Epithelial cell of esophagus (primary cell): ENCODE results near the gene ZMYND19.

Experiments used
- DNase-seq: peaks from one replicate; pipeline ENCODE4 v3.0.0; 2010; ENCODE audit warnings: low read depth
- H3K4me3 ChIP-seq: 2 replicates; pipeline ENCODE4 v1.5.1; 2011; ENCODE audit warnings: mild to moderate bottlenecking, low read length, control low read depth
- TF ChIP-seq, protein P1 (sequence below): IDR thresholded peaks from 2 replicates; pipeline ENCODE4 v1.5.1; 2011; ENCODE audit warnings: low read depth, mild to moderate bottlenecking, low read length, control low read depth, inconsistent platforms; ENCODE audit not compliant: insufficient read depth; ENCODE audit errors: missing control alignments

ZMYND19 gene

DNA sequence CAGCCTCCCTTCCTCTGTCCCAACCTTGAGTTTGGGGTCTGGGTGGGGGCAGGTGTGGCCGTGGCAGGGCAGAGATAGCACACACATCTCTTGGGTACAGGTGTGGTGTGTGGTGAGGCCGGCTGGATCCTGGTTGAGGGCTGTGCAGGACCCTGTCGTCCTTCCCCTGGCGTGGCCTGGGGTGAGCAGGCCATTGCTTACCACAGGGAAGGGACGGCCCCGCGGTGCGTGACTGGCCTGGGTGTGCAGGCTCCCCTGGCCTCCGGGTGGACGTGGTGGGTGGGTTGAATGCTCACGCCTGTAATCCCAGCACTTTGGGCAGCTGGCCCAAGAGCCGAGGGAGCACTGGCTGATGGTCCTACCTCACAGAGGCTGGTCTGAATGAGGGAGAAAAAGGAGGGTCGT, 16.4 kb upstream of the ZMYND19 start:
- no peak for DNase-seq
- TF ChIP-seq, protein P1, sequence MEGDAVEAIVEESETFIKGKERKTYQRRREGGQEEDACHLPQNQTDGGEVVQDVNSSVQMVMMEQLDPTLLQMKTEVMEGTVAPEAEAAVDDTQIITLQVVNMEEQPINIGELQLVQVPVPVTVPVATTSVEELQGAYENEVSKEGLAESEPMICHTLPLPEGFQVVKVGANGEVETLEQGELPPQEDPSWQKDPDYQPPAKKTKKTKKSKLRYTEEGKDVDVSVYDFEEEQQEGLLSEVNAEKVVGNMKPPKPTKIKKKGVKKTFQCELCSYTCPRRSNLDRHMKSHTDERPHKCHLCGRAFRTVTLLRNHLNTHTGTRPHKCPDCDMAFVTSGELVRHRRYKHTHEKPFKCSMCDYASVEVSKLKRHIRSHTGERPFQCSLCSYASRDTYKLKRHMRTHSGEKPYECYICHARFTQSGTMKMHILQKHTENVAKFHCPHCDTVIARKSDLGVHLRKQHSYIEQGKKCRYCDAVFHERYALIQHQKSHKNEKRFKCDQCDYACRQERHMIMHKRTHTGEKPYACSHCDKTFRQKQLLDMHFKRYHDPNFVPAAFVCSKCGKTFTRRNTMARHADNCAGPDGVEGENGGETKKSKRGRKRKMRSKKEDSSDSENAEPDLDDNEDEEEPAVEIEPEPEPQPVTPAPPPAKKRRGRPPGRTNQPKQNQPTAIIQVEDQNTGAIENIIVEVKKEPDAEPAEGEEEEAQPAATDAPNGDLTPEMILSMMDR = no peak
- H3K4me3 ChIP-seq = peak overlapping the region; percentile 76

GRCh38 chr9:137606005-137606621, 15.8 kb upstream of the ZMYND19 start:
- TF ChIP-seq, protein P1 = no peak
- no peak for DNase-seq
- peak overlapping the region; percentile 76 for H3K4me3 ChIP-seq

GRCh38 chr9:137605121-137606004, 15.1 kb upstream of the ZMYND19 start, which contains the start of gene ARRDC1:
ARRDC1 (plus strand) TSS chr9:137605686; CDS start chr9:137605718, 32 bp downstream.
- H3K4me3 ChIP-seq = peak within 1 kb of the TSS; percentile 76
- DNase-seq = peak; percentile 94
- TF ChIP-seq, protein P1 = no peak

DNA sequence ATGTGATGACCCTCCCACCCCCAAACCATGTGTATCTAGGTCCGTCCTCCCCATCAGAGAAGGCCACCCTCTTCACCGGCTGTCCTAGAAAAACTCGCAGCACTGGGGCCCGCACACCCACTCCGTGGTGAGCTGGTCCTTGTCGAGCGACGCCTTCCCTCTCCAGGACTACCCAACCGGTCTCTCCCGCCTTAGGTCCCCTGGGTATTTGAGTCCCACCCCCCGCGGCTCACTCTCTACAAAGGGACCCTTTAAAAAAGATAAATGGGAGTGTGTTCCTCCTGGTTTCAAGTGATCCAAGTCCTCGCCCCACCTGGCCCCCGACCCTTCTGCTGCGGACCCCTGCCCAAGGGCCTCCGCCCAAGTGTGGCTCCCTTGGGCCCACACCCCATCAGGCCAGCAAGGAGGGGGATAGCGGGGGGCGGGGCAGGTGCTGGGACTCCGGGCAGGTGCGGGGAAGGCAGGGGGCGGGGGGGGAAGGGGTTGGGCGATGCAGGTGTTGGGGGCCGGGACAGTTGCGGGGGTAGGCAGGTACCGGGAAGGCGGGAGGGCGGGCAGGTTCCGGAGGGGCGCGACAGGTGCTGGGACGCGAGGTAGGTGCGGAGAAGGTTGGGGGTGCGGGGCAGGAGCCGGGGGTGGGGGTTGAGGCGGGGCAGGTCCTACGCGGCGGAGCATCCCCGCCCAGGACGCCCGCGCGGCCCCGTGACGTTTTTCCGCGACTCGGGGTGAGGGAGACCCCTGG, 14.2 kb upstream of the ZMYND19 start:
- TF ChIP-seq, protein P1 = no peak
- H3K4me3 ChIP-seq = peak overlapping the region; percentile 29
- no peak for DNase-seq

DNA sequence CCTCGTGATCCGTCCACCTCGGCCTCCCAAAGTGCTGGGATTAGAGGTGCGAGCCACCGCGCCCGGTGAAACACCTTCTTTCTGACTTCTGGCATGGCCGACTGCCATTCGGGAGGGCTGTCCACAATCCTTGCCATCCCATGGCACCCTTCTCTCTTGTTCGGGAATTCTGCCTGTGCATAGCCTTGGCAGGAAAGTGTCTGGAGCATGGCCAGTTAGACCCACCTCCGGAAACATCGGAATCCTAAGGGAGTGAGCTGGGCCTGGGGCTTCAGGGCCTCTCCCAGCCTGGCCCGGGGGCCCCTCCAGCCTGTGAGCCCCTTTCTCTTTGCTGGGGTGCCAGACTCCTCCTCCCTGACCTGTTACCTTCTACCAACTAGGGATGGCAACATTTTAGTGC, 13.6 kb upstream of the ZMYND19 start:
- DNase-seq = no peak
- TF ChIP-seq, protein P1 = no peak
- H3K4me3 ChIP-seq = no peak overlapping the region

GRCh38 chr9:137602661-137603060, 12.3 kb upstream of the ZMYND19 start:
- no peak for DNase-seq
- TF ChIP-seq, protein P1 = peak; percentile 6
- no peak overlapping the region for H3K4me3 ChIP-seq
